Measurements from ENCODE around the gene TMEM165.
"Not testable (repeated sequence)": the region's sequence is repeated elsewhere in the genome, so short reads cannot be mapped to it uniquely, and the experiment has no call there.

Gene TMEM165, protein sequence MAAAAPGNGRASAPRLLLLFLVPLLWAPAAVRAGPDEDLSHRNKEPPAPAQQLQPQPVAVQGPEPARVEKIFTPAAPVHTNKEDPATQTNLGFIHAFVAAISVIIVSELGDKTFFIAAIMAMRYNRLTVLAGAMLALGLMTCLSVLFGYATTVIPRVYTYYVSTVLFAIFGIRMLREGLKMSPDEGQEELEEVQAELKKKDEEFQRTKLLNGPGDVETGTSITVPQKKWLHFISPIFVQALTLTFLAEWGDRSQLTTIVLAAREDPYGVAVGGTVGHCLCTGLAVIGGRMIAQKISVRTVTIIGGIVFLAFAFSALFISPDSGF

GRCh38 chr4:55395529-55396307 is at the start of gene TMEM165:
TSS of gene TMEM165 (plus strand) at chr4:55395957. CDS start at chr4:55396190, 233 bp downstream.
- peak; percentile 94 for DNase-seq

DNA sequence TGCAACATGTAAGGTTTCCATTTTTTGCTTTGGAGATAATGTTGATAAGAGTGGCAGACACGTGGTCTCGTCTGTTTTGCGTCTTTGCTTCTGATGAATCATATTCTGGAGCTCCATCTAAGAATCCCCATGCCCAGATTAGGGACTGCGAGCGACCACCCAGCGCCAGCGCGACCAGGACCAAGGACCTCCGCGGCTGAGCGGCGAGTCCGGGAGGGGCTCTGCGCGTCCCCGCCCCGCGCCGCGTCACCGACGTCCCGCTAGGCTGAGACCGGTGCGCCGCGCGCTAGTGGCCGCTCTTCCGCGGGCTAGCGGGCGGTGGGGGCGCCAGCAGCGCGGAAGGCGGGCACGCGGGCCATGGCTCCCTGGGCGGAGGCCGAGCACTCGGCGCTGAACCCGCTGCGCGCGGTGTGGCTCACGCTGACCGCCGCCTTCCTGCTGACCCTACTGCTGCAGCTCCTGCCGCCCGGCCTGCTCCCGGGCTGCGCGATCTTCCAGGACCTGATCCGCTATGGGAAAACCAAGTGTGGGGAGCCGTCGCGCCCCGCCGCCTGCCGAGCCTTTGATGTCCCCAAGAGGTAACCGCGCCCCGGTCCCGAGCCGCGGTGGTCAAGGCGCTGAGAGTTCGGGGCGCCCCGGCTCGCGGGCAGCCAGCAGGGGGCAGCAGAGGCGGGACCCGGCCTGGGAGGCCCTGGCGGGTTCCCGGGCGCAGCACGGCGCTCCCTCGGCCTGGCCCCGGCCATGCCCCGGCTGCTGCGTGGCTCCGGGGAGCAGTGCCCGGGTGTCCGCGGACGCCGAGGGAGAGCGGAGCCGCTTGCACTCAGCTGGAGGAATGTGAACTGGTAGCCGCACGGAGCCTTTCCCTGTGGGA is 49.5 kb upstream of the TMEM165 start, which contains the start of gene SRD5A3:
TSS of gene SRD5A3 (plus strand) at position 263 of the 871 bp plus-strand sequence. CDS start at position 358, 95 bp downstream.
- peak; percentile 95 for DNase-seq

- DNase-seq: no peak
Measured at GRCh38 chr4:55346851-55347255, 48.9 kb upstream of the TMEM165 start.

- peak; percentile 14 for DNase-seq
Measured at GRCh38 chr4:55347610-55348228, 48.0 kb upstream of the TMEM165 start.

DNA sequence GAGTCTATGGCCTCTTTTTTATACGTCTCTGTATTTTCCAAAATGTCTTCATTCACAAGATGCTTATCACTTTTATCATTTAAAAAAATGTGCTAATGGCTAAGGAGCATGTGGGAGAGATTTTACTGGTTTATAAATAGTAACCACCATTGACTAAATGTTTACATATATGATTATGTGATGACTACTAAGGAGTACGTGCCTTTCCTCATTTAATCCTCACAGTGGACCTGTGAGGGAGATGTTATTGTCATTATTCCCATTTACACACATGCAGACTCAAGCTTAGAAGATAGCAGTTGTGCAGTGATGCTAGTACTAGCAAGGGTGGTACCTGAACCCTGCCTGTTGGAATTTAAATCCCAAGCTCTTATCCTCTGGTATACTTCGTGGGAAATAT is 47.3 kb upstream of the TMEM165 start:
- DNase-seq: no peak

DNA sequence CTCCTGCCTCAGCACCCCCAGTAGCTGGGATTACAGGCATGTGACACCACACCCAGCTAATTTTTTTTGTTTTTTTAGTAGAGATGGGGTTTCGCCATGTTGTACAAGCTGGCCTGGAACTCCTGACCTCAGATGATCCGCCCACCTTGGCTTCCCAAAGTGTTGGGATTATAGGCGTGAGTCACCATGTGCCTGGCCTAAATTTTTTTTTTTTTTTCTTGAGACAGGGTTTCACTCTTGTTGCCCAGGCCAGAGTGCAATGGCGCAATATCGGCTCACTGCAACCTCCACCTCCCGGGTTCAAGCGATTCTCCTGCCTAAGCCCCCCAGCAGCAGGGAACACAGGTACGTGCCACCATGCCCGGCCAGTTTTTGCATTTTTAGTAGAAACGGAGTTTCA is 44.9 kb upstream of the TMEM165 start:
- not testable (repeated sequence) for DNase-seq

- no peak for DNase-seq
Measured at GRCh38 chr4:55351824-55352223, 43.9 kb upstream of the TMEM165 start.

GRCh38 chr4:55352726-55353125 is 43.0 kb upstream of the TMEM165 start:
- no peak for DNase-seq

GRCh38 chr4:55353228-55353747 is 42.5 kb upstream of the TMEM165 start:
- not testable (repeated sequence) for DNase-seq

- no peak for DNase-seq
Measured at GRCh38 chr4:55354648-55355047, 41.1 kb upstream of the TMEM165 start.

DNA sequence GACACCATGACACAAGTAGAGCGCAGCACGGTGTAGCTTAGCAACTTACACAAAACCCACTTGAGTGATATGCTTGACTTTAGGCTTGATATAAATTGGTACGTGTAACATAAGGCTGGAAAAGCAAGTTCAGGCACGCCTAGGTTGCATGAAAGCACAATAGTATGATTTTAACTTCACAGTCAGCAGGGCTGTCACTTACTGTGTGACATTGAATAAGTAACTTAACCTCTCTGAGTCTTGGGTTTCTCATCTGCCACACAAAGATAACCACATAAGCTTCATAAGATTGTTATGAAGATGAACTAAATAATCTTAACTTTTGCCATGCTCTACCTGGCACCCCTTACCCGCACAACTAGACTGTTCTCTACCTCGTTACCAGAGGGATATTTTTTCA is 40.2 kb upstream of the TMEM165 start:
- no peak for DNase-seq

DNA sequence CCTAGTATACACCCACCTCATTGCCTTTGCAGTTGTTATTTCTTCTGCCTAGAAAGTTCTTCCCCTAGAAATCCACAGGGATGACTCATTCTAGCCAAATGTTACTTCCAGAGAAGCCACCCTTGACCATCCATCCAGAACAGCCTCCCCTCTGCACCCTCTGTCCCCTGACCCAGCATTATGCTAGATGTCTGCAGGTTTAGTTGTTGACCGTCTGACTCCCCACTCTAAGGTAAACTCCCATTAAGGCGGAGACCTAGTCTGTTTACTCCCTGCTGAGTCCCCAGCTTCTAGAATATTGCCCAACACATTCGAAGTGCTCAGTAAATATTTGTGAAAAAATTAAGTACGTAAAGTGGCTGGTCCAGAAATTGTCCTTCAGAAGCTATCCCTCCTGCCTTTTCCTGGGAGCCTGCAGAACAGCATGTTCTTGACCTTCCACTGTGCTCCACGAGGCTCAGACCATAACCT is 38.7 kb upstream of the TMEM165 start:
- no peak for DNase-seq

DNA sequence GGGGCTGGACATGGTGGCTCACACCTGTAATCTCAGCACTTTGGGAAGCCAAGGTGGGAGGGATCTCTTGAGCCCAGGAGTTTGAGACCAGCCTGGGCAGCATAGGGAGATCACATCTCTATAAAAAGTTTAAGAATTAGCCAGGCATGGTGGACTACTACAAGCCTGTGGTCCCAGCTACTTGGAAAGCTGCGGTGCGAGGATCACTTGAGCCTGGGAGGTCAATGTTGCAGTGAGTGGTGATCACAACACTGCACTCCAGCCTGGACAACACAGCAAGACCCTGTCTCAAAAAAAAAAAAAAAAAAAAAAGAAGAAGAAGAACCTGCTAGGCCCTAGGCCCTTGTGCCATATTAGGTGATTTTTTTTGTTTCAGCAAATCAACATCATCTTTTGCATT is 37.5 kb upstream of the TMEM165 start:
- no peak for DNase-seq

DNA sequence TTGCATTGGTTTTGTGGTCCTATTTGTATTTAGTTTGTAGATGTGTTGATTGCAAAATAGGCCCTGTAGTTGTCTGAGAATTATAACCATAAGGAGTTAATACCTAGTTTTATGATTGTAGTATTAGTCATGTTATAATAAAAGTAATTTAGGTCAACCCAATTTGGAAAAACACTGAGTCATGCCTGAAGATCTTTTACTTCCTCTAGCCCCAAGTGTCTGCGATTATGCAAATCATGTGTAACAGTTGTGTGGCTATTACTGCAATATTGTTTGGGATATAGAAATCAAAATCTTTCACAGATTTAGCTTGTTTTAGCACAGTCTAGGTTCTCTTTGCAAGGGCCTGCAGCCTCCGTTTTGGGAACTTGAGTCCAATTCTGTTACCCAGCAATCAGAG is 37.1 kb upstream of the TMEM165 start:
- no peak for DNase-seq

DNA sequence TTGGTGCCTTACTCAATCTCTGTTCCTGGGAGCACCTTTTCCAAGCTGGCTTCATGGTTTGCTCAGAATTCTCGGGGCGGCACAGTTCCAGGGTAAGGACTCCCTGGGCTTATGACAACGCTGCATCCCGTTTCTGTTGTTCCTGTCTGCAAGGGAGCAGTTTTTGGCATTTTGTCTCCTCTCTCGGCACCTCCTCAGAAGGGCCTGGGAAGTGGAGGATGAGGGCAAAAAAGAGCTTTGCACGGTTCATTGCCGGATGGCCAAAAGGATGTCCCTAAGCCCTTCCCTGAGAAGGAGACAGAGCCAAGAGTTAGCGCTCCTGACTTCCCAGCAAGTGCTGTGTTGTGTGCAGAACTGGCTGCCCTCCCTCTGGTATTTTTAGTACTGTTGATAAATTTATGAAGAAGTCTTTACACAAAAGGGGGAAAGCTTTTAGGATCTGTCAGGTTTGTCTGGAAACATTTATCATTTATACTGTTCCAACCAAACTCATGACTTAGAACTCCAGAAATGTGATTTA is 36.3 kb upstream of the TMEM165 start:
- no peak for DNase-seq

GRCh38 chr4:55362938-55363337 is 32.8 kb upstream of the TMEM165 start:
- DNase-seq: not testable (repeated sequence)

GRCh38 chr4:55363691-55364351 is 31.9 kb upstream of the TMEM165 start:
- DNase-seq: peak; percentile 68

GRCh38 chr4:55364691-55365344 is 30.9 kb upstream of the TMEM165 start:
- peak; percentile 55 for DNase-seq

- DNase-seq: no peak
Measured at GRCh38 chr4:55365345-55365728, 30.4 kb upstream of the TMEM165 start.

DNA sequence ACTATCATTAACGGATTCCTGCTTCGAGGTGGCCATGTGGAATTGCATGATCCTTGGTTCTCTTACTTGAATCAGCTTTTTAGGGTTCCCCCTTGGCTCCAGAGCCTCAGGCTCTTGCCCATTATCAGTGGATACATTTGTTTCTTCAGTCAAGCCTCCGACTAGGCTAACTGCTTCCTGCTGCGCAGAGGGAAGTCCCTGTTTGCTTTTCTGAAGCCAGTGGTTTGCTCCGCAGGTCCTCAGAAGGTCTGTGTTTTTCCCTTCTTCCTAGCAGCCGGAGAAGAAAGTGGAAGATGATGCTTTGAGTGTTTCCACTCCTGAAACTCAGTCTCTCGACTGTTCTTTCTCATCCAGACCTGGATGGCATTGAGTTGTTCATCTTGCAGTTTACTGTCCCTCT is 29.1 kb upstream of the TMEM165 start:
- no peak for DNase-seq

All from eye (tissue), 1 donor.